Mammary epithelial cell (primary cell): ENCODE results near the gene RALGDS.

ENCODE experiments used
- EZH2 ChIP-seq: IDR thresholded peaks from 2 replicates; pipeline ENCODE4 v1.6.1; 2012; ENCODE audit warnings: low read length, inconsistent platforms, borderline replicate concordance
- TF ChIP-seq, protein P1 (sequence below), 2 donors: IDR thresholded peaks in 1 of 2; conservative IDR thresholded peaks in 1 of 2; 2 replicates each; pipeline ENCODE4 v1.5.1; 2011 to 2012; ENCODE audit warnings: inconsistent platforms in 2 of 2, low read length in 2 of 2, mild to moderate bottlenecking in 2 of 2, control low read depth in 1 of 2, low read depth in 1 of 2; ENCODE audit not compliant: insufficient read depth in 1 of 2; ENCODE audit errors: extremely low read depth in 1 of 2

DNA sequence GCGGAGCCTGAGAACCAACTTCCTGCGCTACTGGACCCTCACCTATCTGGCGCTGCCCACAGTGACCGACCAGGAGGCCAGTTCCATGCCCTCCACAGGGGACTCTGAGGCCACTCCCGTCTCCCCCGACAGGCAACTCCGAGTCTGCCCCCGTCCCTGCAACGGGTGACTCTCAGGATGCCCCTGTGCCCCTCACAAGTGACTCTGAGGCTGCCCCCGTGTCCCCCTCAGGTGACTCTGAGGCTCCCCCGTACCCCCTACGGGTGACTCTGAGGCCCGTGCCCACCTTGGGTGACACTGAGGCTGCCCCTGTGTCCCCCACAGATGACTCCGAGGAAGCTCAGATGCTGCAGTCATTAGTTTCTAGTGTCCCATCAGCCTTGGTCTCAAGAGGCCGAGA is 34.1 kb downstream of the RALGDS start:
- TF ChIP-seq, protein P1, sequence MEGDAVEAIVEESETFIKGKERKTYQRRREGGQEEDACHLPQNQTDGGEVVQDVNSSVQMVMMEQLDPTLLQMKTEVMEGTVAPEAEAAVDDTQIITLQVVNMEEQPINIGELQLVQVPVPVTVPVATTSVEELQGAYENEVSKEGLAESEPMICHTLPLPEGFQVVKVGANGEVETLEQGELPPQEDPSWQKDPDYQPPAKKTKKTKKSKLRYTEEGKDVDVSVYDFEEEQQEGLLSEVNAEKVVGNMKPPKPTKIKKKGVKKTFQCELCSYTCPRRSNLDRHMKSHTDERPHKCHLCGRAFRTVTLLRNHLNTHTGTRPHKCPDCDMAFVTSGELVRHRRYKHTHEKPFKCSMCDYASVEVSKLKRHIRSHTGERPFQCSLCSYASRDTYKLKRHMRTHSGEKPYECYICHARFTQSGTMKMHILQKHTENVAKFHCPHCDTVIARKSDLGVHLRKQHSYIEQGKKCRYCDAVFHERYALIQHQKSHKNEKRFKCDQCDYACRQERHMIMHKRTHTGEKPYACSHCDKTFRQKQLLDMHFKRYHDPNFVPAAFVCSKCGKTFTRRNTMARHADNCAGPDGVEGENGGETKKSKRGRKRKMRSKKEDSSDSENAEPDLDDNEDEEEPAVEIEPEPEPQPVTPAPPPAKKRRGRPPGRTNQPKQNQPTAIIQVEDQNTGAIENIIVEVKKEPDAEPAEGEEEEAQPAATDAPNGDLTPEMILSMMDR (conservative IDR thresholded peaks at IDR 0.05 in 1 of 2, IDR thresholded peaks at IDR 0.05 in 1 of 2; ENCODE audit: extremely low read depth in 1 of 2, insufficient read depth in 1 of 2, low read depth in 1 of 2, low read length in 2 of 2): no peak
- no peak for TF ChIP-seq EZH2
